Mesendoderm (in vitro differentiated cells): ENCODE results near the gene RTN4.

Experiments
- DNase-seq: peaks from one replicate; pipeline ENCODE4 v3.0.0; 2013
- H2AK5ac ChIP-seq: 2 replicates; pipeline ENCODE4 v1.6.1; 2013; ENCODE audit warnings: low read length, inconsistent platforms
- H2BK120ac ChIP-seq: 2 replicates; pipeline ENCODE4 v1.6.1; 2013; ENCODE audit warnings: low read depth, mild to moderate bottlenecking, low read length, moderate library complexity, mixed read lengths
- H2BK15ac ChIP-seq: replicated peaks from 2 replicates; pipeline ENCODE4 v1.6.1; 2013; ENCODE audit warnings: low read depth, mild to moderate bottlenecking, moderate library complexity
- H2BK5ac ChIP-seq: 2 replicates; pipeline ENCODE4 v1.6.1; 2013; ENCODE audit warnings: low read length, inconsistent platforms
- H3K18ac ChIP-seq: 2 replicates; pipeline ENCODE4 v1.6.1; 2013; ENCODE audit warnings: mild to moderate bottlenecking, low read length, mixed read lengths
- H3K23ac ChIP-seq: one replicate; pipeline ENCODE4 v1.6.1; 2013; ENCODE audit warnings: low read length
- H3K27ac ChIP-seq: 2 replicates; pipeline ENCODE4 v1.5.1; 2013; ENCODE audit warnings: low read depth, mild to moderate bottlenecking, inconsistent platforms, low read length, moderate library complexity
- H3K27me3 ChIP-seq: 2 replicates; pipeline ENCODE4 v1.6.1; 2013; ENCODE audit warnings: low read length, control low read depth, mild to moderate bottlenecking, inconsistent platforms; ENCODE audit not compliant: insufficient read depth, poor library complexity
- H3K36me3 ChIP-seq: 2 replicates; pipeline ENCODE4 v1.6.1; 2013; ENCODE audit warnings: low read length, inconsistent platforms; ENCODE audit not compliant: control insufficient read depth, insufficient read depth
- H3K4ac ChIP-seq: one replicate; pipeline ENCODE4 v1.6.1; 2013; ENCODE audit warnings: low read depth, mild to moderate bottlenecking, low read length, moderate library complexity
- H3K4me1 ChIP-seq: 2 replicates; pipeline ENCODE4 v1.6.1; 2013; ENCODE audit warnings: low read depth, low read length, inconsistent platforms; ENCODE audit not compliant: control insufficient read depth
- H3K4me2 ChIP-seq: 2 replicates; pipeline ENCODE4 v1.6.1; 2013; ENCODE audit warnings: low read length
- H3K4me3 ChIP-seq: 2 replicates; pipeline ENCODE4 v1.5.1; 2013; ENCODE audit warnings: mild to moderate bottlenecking, low read length
- H3K56ac ChIP-seq: one replicate; pipeline ENCODE4 v1.6.1; 2013; ENCODE audit warnings: low read length
- H3K79me1 ChIP-seq: 2 replicates; pipeline ENCODE4 v1.6.1; 2013; ENCODE audit warnings: low read length, inconsistent platforms
- H3K79me2 ChIP-seq: 2 replicates; pipeline ENCODE4 v1.6.1; 2013; ENCODE audit warnings: mild to moderate bottlenecking, low read length; ENCODE audit not compliant: control insufficient read depth, insufficient read depth
- H3K9ac ChIP-seq: 2 replicates; pipeline ENCODE4 v1.6.1; 2013; ENCODE audit warnings: low read length, inconsistent platforms
- H4K5ac ChIP-seq: one replicate; pipeline ENCODE4 v1.6.1; 2013; ENCODE audit warnings: low read length
- H4K8ac ChIP-seq: one replicate; pipeline ENCODE4 v1.6.1; 2013; ENCODE audit warnings: low read depth, mild to moderate bottlenecking, control low read depth, low read length, moderate library complexity
- WGBS: extraction: QIAGEN DNeasy Blood & Tissue Kit; methylation state at CpG from one replicate; pipeline ENCODE4 v1.1.7; 2013; ENCODE audit warnings: low lambda C conversion rate, missing lambda C conversion rate; ENCODE audit not compliant: insufficient coverage; ENCODE audit errors: extremely low coverage; 5-methylcytosine and 5-hydroxymethylcytosine counted together

RTN4 gene

DNA sequence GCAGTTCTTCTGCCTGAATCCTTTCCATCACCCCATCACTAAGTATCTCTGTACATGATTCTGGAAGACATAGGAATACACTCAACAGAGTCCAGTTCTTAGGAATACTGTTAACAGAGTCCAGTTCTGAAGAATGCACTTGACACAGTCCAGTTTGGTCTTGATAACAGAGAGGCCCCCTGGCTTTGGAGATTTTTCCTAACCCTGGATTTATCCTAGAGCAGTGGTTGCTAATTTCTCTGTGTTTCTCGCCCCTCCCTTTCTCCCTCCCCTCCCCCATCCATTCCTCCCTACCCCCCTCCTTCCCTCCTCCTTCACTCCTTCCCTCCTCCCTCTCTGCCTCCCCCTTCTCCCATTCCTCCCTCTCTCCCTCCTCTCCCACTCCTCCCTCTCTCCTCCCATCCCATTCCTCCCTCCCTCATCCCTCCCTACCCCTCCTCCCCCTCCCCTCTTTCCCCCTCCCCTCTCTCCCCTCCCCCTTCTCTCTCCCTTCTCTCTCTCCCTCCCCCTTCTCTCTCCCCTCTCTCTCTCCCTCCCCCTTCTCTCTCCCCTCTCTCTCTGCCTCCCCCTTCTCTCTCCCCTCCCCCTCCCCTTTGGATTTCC lies 105.4 kb downstream of the RTN4 start:
- Histone ChIP-seq H3K18ac (no peak overlapping the region), H4K8ac (no peak overlapping the region), H3K27me3 (no peaks in the 10 kb centered on the region), H3K4ac (no peak overlapping the region), H3K9ac (no peak overlapping the region), H3K79me1 (no peaks in the 10 kb centered on the region), H3K23ac (no peak overlapping the region), H3K36me3 (no peaks in the 10 kb centered on the region), H3K79me2 (no peaks in the 10 kb centered on the region), H4K5ac (no peak overlapping the region), H3K56ac (no peak overlapping the region), H3K4me2 (no peak overlapping the region), H2BK120ac (no peak overlapping the region), H3K4me3 (no peak overlapping the region), H2BK5ac (no peak overlapping the region), H3K27ac (no peak overlapping the region), H2BK15ac (no peak overlapping the region), H3K4me1 (peaks cover 24% of the 10 kb centered on the region), H2AK5ac (no peak overlapping the region)
- no peak for DNase-seq
- WGBS: no CpG with 5 or more reads among the region's 1 CpG

GRCh38 chr2:54942373-54942772 lies 107.9 kb downstream of the RTN4 start:
- WGBS: no CpG with 5 or more reads among the region's 5 CpGs

DNA sequence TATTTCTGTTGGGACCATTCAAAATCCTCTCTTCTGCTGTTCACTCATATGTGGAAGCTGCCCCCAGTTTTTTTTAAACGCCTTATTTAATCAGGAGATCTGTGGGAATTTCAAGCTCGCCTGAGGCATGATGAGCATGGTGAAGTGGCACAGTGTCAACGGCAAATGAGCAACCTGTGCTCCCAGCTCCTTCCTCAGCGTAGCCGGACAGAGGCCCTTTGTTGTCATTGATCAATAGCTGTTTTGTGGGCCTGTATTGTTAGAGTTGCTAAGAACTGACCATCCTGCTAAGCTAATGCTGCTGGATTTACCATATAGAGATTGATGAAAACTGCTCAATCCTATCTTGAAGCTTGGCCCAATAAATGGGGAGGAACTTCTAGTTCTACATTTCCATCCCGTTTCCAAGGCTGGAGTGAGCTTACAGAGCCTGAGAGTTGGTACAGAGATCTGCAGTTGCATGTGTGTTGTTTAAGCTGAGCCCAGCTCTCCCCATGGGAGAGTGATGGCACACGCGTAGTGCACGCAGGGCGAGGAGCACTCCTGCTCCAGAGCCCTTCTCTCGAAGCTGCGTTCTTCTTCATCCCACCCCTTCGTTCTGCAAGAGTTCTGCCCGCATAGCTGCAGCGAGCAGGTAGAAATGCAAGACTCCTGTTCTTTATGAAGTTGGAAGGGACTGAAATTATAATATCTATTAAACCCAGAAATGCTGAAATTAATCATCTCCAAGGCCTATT lies 108.8 kb downstream of the RTN4 start:
- no peak for DNase-seq
- H3K4me2 ChIP-seq: no peak overlapping the region
- no peak overlapping the region for H4K5ac ChIP-seq

More at GRCh38 chr2:54942373-54942772, 107.9 kb downstream of the RTN4 start:
- Histone ChIP-seq H3K36me3 (no peaks in the 10 kb centered on the region), H3K4me2 (no peak overlapping the region), H3K18ac (no peak overlapping the region), H3K27me3 (no peaks in the 10 kb centered on the region), H3K23ac (no peak overlapping the region), H2BK5ac (no peak overlapping the region), H3K4me1 (peaks cover 16% of the 10 kb centered on the region), H3K4me3 (no peak overlapping the region), H2BK15ac (no peak overlapping the region), H3K79me2 (no peaks in the 10 kb centered on the region), H3K27ac (no peak overlapping the region), H4K5ac (no peak overlapping the region), H2BK120ac (no peak overlapping the region), H3K4ac (no peak overlapping the region), H3K79me1 (no peaks in the 10 kb centered on the region), H3K9ac (no peak overlapping the region), H2AK5ac (no peak overlapping the region), H4K8ac (no peak overlapping the region), H3K56ac (no peak overlapping the region)
- DNase-seq: no peak

DNA sequence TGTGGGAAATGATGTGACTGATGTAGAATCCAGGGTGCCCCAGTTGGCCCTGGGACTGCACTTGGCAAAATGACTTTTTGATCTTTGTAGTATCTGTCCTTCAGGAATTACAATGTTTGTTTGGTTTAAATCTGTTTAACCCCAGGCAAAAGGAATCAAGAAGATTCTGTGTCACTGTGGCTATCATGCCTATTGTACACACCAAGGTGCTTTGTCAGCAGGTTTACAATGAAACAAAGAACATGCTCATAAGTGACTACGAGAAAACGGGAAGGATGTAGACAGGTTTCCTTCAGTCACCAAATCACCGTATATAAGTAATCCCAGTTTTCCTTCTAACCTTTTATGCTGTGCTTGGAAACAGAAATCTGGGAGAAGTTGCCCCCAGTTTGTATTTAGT lies 109.5 kb downstream of the RTN4 start:
- H3K18ac ChIP-seq: no peak overlapping the region
- no peak overlapping the region for H4K5ac ChIP-seq
- no peaks in the 10 kb centered on the region for H3K27me3 ChIP-seq
- H3K4me2 ChIP-seq: no peak overlapping the region
- no peak overlapping the region for H3K27ac ChIP-seq
- H3K36me3 ChIP-seq: no peaks in the 10 kb centered on the region
- no peak overlapping the region for H2BK120ac ChIP-seq
- H3K79me2 ChIP-seq: no peaks in the 10 kb centered on the region
- no peak overlapping the region for H3K9ac ChIP-seq
- no peak overlapping the region for H2BK15ac ChIP-seq
- H3K79me1 ChIP-seq: no peaks in the 10 kb centered on the region
- H3K4me1 ChIP-seq: peaks cover 5% of the 10 kb centered on the region
- H3K4me3 ChIP-seq: no peak overlapping the region
- WGBS: no CpG with 5 or more reads among the region's 3 CpGs
- H2AK5ac ChIP-seq: no peak overlapping the region
- no peak overlapping the region for H3K4ac ChIP-seq
- no peak overlapping the region for H3K23ac ChIP-seq
- no peak for DNase-seq
- no peak overlapping the region for H2BK5ac ChIP-seq
- no peak overlapping the region for H3K56ac ChIP-seq
- H4K8ac ChIP-seq: no peak overlapping the region

More for the DNA sequence above, 108.8 kb downstream of the RTN4 start:
- no peak overlapping the region for H3K9ac ChIP-seq
- no CpG with 5 or more reads among the region's 15 CpGs for WGBS
- H3K27me3 ChIP-seq: no peaks in the 10 kb centered on the region
- no peak overlapping the region for H3K27ac ChIP-seq
- H2BK120ac ChIP-seq: no peak overlapping the region
- no peak overlapping the region for H3K18ac ChIP-seq
- H3K79me2 ChIP-seq: no peaks in the 10 kb centered on the region
- no peak overlapping the region for H2AK5ac ChIP-seq
- H2BK5ac ChIP-seq: no peak overlapping the region
- H3K23ac ChIP-seq: no peak overlapping the region
- no peak overlapping the region for H3K4me3 ChIP-seq
- no peak overlapping the region for H2BK15ac ChIP-seq
- no peak overlapping the region for H3K56ac ChIP-seq
- H3K79me1 ChIP-seq: no peaks in the 10 kb centered on the region
- no peak overlapping the region for H4K8ac ChIP-seq
- no peak overlapping the region for H3K4ac ChIP-seq
- H3K4me1 ChIP-seq: peaks cover 11% of the 10 kb centered on the region
- no peaks in the 10 kb centered on the region for H3K36me3 ChIP-seq

GRCh38 chr2:54939446-54940118 lies 110.7 kb downstream of the RTN4 start:
- Histone ChIP-seq H3K27me3 (no peaks in the 10 kb centered on the region), H3K79me1 (no peaks in the 10 kb centered on the region), H3K56ac (no peak overlapping the region), H3K18ac (no peak overlapping the region), H3K23ac (no peak overlapping the region), H3K4me2 (no peak overlapping the region), H2BK15ac (no peak overlapping the region), H3K36me3 (no peaks in the 10 kb centered on the region), H4K5ac (no peak overlapping the region), H3K27ac (no peak overlapping the region), H2BK5ac (no peak overlapping the region), H3K4me3 (no peak overlapping the region), H2BK120ac (no peak overlapping the region), H3K4me1 (no peaks in the 10 kb centered on the region), H3K79me2 (no peaks in the 10 kb centered on the region), H3K9ac (no peak overlapping the region), H4K8ac (no peak overlapping the region), H3K4ac (no peak overlapping the region), H2AK5ac (no peak overlapping the region)
- WGBS: no CpG with 5 or more reads among the region's 7 CpGs
- no peak for DNase-seq
